ENCODE measurements around the gene FAM83B.

FAM83B gene

GRCh38 chr6:54873599-54873998 is 27.0 kb downstream of the FAM83B start:
- no peak for DNase-seq (ENCODE audit: low read depth)
- no peak overlapping the region for H3K4me3 ChIP-seq (ENCODE audit: control insufficient read depth, low read depth, low read length)
- no peak for TF ChIP-seq CTCF (IDR thresholded peaks at IDR 0.05; ENCODE audit: control insufficient read depth, insufficient read depth, low read depth, low read length, missing control alignments)

GRCh38 chr6:54874349-54875048 is 27.9 kb downstream of the FAM83B start:
- H3K4me3 ChIP-seq (ENCODE audit: control insufficient read depth, low read depth, low read length) = no peak overlapping the region
- DNase-seq (ENCODE audit: low read depth) = no peak
- no peak for TF ChIP-seq CTCF (IDR thresholded peaks at IDR 0.05; ENCODE audit: control insufficient read depth, insufficient read depth, low read depth, low read length, missing control alignments)

GRCh38 chr6:54875539-54875938 is 29.0 kb downstream of the FAM83B start:
- H3K4me3 ChIP-seq (ENCODE audit: control insufficient read depth, low read depth, low read length) = no peak overlapping the region
- no peak for TF ChIP-seq CTCF (IDR thresholded peaks at IDR 0.05; ENCODE audit: control insufficient read depth, insufficient read depth, low read depth, low read length, missing control alignments)
- DNase-seq (ENCODE audit: low read depth) = no peak

GRCh38 chr6:54876365-54876764 is 29.8 kb downstream of the FAM83B start:
- no peak for DNase-seq (ENCODE audit: low read depth)
- TF ChIP-seq CTCF (IDR thresholded peaks at IDR 0.05; ENCODE audit: control insufficient read depth, insufficient read depth, low read depth, low read length, missing control alignments) = no peak
- no peak overlapping the region for H3K4me3 ChIP-seq (ENCODE audit: control insufficient read depth, low read depth, low read length)

- no peak for TF ChIP-seq CTCF (IDR thresholded peaks at IDR 0.05; ENCODE audit: control insufficient read depth, insufficient read depth, low read depth, low read length, missing control alignments)
- no peak for DNase-seq (ENCODE audit: low read depth)
- no peak overlapping the region for H3K4me3 ChIP-seq (ENCODE audit: control insufficient read depth, low read depth, low read length)
These were observed 30.3 kb downstream of the FAM83B start for GRCh38 chr6:54876871-54877270.

- no peak overlapping the region for H3K4me3 ChIP-seq (ENCODE audit: control insufficient read depth, low read depth, low read length)
- no peak for TF ChIP-seq CTCF (IDR thresholded peaks at IDR 0.05; ENCODE audit: control insufficient read depth, insufficient read depth, low read depth, low read length, missing control alignments)
- no peak for DNase-seq (ENCODE audit: low read depth)
These were observed 31.2 kb downstream of the FAM83B start for GRCh38 chr6:54877713-54878317.
